Central memory CD4-positive, alpha-beta T cell (primary cell): ENCODE data around the gene TLCD2.
"Not testable (repeated sequence)": the region's sequence is repeated elsewhere in the genome, so short reads cannot be mapped to it uniquely, and the experiment has no call there.

Source experiments
- DNase-seq: peaks from one replicate; pipeline ENCODE4 v3.0.0; 2022

TLCD2 gene

GRCh38 chr17:1735834-1736347, 25.7 kb upstream of the TLCD2 start:
- DNase-seq = no peak

- DNase-seq = no peak
Observed at GRCh38 chr17:1735418-1735817, 25.2 kb upstream of the TLCD2 start.

GRCh38 chr17:1733759-1734158, 23.6 kb upstream of the TLCD2 start:
- no peak for DNase-seq

GRCh38 chr17:1732833-1733321, 22.7 kb upstream of the TLCD2 start:
- DNase-seq = no peak

- DNase-seq = no peak
Observed at GRCh38 chr17:1732241-1732832, 22.2 kb upstream of the TLCD2 start.

GRCh38 chr17:1731194-1731506, 21.0 kb upstream of the TLCD2 start:
- DNase-seq = no peak

GRCh38 chr17:1730326-1731193, 20.4 kb upstream of the TLCD2 start:
- no peak for DNase-seq

- DNase-seq = no peak
Observed at GRCh38 chr17:1729966-1730325, 19.8 kb upstream of the TLCD2 start.

- no peak for DNase-seq
Observed at GRCh38 chr17:1727876-1728630, 17.9 kb upstream of the TLCD2 start.

- DNase-seq = no peak
Observed at GRCh38 chr17:1727258-1727789, 17.1 kb upstream of the TLCD2 start.

GRCh38 chr17:1726626-1727257, 16.6 kb upstream of the TLCD2 start:
- DNase-seq = no peak

GRCh38 chr17:1725642-1726511, 15.7 kb upstream of the TLCD2 start:
- DNase-seq = no peak

GRCh38 chr17:1724869-1725641, 14.9 kb upstream of the TLCD2 start:
- DNase-seq = no peak

- peak; percentile 80 for DNase-seq
Observed at GRCh38 chr17:1724351-1724868, 14.2 kb upstream of the TLCD2 start, which contains the start of gene WDR81. Gene WDR81, plus strand, starts transcription at chr17:1724704. Its CDS starts 256 bp downstream, at chr17:1724960.

- not testable (repeated sequence) for DNase-seq
Observed at GRCh38 chr17:1722022-1722421, 11.8 kb upstream of the TLCD2 start.

GRCh38 chr17:1720856-1721386, 10.7 kb upstream of the TLCD2 start:
- peak; percentile 60 for DNase-seq

- no peak for DNase-seq
Observed at GRCh38 chr17:1718362-1719165, 8.4 kb upstream of the TLCD2 start.

GRCh38 chr17:1716912-1717695, 6.9 kb upstream of the TLCD2 start:
- peak; percentile 77 for DNase-seq
